SKM-1 (cell line): ENCODE data around the gene STYXL1.
"Not testable (repeated sequence)": the region's sequence is repeated elsewhere in the genome, so short reads cannot be mapped to it uniquely, and the experiment has no call there.

Experiments
- DNase-seq: peaks from one replicate; lab custom pipeline; 2025; ENCODE audit not compliant: unreplicated experiment; lab: John Stamatoyannopoulos, UW

STYXL1 gene, protein sequence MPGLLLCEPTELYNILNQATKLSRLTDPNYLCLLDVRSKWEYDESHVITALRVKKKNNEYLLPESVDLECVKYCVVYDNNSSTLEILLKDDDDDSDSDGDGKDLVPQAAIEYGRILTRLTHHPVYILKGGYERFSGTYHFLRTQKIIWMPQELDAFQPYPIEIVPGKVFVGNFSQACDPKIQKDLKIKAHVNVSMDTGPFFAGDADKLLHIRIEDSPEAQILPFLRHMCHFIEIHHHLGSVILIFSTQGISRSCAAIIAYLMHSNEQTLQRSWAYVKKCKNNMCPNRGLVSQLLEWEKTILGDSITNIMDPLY

DNA sequence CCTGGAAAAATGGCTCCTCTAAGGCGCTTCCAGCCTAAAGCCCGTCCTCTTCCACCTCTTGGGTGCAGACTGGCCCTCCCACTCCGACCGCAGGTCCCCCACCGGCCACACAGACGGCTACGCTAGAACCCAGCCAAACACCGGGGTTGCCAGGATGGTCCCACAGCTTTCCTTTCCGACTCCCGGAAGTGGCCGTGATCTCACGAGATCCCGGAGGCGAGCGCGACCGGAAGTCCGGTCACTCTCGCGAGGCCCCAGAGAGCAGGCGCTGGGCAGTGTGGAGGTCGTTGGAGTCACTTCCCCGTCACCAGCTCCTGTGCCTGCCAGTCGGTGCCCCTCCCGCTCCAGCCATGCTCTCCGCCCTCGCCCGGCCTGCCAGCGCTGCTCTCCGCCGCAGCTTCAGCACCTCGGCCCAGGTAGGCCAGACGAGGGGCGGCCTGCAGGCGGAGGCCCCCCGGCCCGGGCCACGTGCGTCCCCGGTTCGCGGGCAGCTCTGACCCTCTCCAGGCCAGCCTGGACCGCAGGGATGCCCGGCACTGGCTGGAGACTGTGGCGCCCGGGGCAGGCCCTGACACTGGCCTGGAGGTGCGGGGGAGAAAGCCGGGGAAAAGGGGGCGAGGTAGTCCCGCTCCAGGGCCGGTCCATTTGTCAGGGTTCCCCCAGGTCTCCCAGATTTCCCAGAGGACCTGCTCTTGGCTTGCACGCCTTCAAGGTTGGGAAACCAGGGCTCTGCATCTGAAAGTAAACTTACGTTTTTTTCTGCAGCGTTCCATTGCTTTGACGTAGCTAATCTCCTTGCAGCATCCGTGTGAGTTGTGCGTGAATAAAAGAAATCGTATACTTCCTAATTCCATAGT is at the start of gene STYXL1, which contains the start of gene MDH2:
TSS of gene STYXL1 (minus strand) at position 190 of the 857 bp plus-strand sequence. CDS start 17,477 bp downstream, outside the sequence.
TSS of gene MDH2 (plus strand) at position 296 of the 857 bp plus-strand sequence. CDS start at position 351, 55 bp downstream.
- DNase-seq, result peak; percentile 92

DNA sequence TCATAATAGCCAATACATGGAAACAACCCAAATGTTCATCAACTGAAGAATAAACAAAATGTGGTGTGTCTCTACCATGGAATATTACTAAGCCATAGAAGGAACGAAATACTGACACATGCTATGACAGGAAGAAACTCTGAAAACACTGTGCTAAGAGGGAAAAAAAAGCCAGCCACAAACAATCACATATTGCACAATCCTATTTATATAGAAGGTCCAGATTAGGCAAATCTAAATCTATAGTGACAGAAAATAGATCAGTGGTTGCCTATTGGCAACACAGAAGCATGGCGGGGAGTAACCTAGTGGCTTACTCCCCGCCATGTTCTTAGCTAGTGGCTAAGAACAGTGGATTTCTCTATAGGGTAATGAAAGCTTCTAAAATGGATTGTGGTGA is 48.1 kb upstream of the STYXL1 start:
- no peak for DNase-seq

DNA sequence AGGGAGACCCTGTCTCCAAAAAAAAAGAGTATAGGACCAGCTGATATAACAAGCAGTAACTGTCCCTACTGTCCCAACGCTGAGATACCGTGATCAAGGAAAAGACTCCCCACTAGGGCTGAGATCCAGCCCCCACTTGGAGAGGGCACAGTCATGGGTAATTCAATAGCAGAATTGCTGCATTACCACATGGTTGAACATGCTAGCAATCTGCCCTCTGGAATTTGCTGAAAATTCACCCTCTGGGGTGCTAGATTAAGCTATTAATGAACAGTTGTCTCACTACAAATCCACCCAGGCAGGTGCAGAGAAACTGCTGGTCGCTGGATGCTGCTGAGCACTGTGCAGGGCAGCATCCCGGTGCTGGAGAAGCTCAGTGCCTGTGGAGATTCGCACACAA is 46.5 kb upstream of the STYXL1 start:
- DNase-seq, result not testable (repeated sequence)

DNA sequence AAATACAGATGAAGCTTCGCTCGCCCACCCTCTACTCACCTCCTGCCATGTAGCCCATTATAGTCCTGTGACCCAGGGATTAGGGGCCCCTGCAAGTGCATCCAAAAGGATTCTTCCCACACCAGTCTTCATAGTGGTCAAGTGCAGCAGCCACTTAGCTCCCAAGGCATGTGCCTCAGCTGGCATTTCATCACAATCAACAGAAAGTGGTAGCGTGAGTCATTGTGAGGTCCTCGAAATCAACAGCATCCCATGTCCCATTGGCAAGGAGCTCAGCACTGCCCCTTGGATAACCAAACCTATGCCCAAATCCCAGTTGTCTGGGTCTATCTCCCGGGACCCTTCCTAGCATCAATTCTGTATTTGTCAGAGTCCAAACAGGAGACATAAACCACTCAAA is 45.7 kb upstream of the STYXL1 start:
- not testable (repeated sequence) for DNase-seq

DNA sequence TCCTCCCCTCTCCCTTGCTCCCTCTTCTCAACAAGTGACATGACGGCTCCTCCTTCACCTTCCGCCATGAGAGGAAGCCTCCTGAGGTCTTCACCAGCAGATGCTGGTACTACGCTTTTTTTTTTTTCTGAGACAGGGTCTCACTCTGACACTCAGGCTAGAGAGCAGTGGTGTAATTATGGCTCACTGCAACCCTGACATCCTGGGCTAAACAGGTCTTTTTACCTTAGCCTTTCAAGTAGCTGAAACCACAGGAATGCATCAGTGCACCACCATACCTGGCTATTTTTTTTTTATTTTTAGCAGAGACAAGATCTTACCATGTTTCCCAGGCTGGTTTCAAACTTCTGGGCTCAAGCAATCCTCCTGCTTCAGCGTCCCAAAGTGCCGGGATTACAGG is 43.7 kb upstream of the STYXL1 start:
- DNase-seq, result no peak

DNA sequence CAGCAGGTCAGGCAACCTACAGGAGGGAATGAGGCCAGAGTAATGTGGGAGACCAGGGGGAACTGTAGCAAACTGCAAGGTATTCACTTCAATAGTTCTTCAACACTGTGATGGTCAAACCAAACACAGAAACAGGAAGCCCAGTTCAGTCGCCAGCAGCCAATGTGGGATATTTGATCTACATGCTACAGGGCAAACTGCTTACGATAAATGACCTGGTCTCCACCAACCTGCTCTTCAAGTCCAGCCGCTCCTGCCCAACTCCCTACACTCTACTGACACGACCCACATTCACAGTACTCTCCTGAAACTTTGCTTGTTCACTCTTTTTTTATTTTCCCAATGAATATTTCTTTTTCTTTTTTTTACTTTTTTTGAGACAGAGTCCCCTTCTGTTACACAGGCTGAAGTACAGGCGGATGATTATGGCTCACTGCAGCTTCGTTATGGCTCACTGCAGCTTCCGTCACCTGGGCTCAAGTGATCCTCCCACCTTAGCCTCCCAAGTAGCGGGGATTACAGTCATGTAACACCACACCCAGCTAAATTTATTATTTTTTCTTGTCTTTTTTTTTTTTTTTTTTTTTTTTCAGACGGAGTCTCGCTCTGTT is 42.2 kb upstream of the STYXL1 start:
- DNase-seq, result no peak

DNA sequence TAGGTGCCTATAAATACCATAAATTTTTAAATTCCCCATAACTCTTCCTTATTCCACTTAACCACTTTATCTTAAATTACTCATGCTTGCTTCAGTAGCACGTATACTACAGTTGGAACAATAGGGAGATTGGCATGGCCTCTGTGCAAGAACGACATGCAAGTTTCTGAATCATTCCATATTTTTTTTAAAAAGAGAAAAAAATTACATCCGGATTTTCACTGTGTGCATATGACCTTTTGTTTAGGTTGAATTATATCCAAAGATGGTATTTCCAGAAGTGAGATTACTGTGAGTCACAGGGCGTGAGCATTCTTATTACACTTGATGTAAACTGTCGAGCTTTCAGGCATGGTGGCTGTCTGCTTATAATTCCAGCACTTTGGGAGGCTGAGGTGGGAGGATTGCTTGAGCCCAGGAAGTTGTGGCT is 39.6 kb upstream of the STYXL1 start:
- not testable (repeated sequence) for DNase-seq

DNA sequence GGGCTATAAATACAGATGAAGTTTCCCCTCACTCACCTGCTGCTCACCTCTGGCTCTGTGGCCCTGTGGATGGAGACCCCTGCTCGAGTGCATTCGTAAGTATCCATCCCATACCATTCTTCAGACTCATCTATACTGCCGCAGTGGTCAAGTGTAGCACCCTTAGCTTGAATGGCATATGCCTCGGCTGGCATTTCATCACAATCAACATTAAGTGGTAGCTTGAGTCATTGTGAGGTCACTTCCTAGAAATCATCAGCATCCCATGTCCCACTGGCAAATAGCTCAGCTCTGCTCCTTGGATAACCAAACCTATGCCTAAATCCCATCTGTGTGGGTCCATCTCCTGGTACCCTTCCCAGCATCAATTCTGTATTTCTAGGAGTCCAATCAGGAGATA is 38.3 kb upstream of the STYXL1 start:
- no peak for DNase-seq

DNA sequence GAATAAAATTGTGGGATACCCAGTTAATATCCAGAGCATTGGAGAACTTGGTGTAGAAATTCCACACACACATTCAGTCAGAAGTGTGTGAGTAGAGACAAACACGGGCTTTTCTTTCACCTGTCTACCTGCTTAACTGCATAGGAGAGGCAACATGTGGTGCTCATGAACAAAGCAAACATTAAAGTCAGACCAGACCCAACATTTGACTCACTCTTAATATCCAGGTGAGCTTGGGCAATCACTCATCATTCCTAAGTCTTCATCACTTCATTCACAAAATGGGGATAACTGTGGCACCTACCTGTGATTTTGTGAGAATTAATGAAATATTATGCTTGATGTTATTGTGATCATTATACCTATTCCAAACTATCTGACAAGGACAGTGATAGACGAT is 36.3 kb upstream of the STYXL1 start:
- DNase-seq, result not testable (repeated sequence)

DNA sequence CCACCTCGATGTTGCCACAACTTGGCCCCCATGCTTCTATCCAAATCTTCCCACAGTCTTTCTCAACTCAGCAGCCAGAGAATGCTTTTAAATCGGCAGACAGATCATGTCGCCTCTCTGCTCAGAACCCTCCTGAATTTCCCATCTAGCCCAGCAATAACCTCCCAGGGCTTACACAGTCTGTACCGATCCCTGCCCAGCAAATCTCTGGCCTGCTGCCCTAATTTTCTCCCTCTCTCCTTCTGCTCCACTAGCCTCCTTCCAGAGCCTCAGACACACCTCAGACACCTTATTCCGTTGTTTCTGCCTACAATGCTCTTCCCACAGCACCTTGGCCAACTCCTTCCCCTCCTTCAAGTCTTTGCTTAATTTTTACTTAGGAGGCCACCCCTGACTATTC is 32.4 kb upstream of the STYXL1 start:
- DNase-seq, result no peak

DNA sequence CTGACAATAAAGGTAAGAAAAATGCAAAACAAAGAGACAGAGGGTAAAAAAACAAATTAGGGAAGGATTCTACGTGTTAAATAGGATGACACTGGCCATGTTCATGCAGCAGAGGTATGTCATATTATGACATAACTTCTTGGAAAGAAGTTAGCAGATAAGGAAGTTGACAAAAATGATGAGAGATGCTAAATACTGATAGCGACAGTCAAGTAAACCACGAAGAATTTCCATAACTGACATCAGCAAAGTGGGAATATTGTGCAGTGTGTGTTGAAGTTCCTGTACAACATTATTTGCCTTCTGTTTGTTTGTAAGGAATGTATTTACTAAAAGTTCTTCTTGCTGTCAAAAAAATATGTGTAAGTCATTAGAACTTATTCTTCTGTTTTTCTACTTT is 29.6 kb upstream of the STYXL1 start:
- no peak for DNase-seq

DNA sequence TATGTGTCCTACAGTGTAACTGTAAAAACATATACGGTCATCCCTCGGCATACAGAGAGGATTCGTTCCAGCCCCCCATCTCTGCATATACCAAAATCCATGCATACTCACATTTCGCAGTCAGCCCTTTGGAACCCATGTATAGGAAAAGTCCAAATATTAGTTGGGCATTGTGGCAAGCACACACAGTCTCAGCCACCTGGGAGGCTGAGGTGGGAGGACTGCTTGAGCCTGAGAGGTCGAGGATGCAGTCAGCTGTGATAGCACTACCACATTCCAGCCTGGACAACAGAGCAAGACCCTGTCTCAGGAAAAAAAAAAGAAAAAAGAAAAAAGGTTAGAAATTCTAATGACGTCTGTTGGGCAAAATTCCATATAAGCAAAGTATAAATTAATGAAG is 29.2 kb upstream of the STYXL1 start:
- DNase-seq, result no peak

DNA sequence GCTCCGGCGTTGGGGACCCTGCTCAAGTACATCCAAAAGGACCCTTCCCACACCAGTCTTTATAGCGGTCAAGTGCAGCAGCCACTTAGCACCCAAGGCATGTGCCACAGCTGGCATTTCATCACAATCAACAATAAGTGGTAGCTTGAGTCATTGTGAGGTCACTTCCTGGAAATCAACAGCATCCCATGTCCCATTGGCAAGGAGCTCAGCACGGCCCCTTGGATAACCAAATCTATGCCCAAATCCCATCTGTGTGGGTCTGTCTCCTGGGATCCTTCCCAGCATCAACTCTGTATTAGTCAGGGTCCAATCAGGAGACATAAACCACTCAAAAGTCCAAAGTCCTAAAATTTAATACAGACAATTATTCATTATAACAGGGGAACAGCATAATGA is 27.2 kb upstream of the STYXL1 start:
- no peak for DNase-seq

DNA sequence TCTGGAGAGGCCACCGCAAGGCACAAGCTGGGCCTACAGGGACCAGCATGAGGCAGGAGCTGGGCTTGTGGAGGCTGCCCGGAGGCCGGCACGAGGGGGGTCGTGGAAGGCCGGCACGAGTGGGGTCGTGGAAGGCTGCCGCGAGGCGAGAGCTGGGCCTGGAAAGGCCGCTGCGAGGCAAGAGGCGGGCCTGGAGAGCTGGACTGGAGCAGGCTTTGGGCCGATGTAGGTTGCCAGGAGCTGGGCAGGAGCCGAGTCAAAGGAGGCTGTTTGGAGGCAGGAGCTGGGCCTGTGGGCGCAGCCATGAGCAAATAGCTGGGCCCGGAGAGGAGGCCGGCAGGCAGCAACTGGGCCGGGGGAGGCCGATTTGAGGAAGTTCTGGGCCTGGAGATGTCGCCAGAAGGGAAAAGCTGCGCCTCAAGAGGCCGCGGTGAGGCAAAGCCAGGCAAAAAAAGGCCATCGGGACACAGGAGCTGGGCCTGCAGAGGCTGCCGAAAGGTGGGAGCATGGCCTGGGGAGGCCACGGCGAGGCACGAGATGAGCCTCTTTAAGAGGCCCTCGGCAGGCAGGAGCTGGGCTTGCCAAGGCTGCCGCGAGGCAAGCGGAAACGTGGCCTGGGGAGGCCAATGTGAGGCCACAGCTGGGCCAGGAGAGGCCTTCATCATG is 26.6 kb upstream of the STYXL1 start:
- no peak for DNase-seq

DNA sequence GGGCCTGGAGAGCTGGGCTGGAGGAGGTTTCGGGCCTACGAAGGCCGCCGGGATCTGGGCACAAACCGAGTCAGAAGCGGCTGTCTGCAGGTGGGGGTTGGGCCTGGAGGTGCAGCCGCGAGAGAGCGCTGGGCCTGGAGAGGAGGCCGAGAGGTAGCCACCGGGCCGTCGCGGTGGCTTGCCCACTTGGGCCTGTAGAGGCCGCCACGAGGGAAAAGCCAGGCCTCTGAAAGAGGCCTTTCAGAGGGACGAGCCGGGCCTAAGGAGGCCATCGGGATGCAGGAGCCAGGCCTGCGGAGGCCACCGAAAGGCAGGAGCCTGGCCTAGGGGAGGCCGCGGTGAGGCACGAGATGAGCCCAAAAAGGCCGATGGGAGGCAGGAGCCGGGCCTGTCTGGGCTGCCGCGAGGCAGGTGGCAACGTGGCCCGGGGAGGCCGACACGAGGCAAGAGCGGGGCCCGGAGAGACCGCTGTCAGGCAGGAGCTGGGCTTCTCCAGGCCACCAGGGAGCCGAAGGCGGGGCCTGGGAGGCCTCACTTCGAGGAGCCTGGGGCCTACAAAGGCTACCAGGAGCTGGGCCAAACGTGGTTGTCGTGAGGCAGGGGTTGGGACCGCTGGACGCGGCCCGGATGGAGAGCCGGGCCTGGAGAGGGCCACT is 25.7 kb upstream of the STYXL1 start:
- DNase-seq, result no peak

DNA sequence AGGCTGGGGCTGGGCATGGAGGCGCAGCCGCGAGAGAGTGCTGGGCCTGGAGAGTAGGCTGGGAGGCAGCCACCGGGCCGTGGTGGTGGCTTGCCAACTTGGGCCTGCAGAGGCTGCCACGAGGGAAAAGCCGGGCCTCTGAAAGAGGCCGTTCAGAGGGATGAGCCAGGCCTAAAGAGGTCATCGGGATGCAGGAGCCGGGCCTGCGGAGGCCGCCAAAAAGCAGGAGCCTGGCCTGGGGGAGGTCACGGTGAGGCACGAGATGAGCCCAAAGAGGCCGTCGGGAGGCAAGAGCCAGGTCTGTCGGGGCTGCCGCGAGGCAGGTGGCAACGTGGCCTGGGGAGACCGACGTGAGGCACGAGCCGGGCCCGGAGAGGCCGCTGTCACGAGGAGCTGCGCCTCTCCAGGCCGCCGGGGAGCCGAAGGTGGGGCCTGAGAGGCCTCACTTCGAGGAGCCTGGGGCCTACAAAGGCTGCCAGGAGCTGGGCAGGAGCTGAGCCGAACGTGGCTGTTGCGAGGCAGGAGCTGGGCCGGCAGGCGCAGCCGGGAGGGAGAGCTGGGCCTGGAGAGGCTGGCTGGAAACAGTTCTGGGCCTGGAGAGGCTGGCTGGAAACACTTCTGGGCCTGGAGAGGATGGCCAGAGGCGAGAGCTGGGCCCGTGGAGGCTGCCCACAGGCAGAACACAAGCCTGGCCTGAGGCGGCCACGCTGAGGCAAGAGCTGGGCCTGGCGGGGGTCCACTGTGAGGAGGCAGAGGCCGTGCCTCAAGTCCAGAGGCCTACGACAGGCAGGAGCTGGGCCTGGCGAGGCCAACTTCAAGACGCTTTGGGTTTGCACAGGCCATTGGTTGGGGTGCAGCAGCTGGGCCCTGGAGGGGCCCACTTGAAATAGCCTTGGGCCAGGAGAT is 24.7 kb upstream of the STYXL1 start:
- DNase-seq, result no peak

DNA sequence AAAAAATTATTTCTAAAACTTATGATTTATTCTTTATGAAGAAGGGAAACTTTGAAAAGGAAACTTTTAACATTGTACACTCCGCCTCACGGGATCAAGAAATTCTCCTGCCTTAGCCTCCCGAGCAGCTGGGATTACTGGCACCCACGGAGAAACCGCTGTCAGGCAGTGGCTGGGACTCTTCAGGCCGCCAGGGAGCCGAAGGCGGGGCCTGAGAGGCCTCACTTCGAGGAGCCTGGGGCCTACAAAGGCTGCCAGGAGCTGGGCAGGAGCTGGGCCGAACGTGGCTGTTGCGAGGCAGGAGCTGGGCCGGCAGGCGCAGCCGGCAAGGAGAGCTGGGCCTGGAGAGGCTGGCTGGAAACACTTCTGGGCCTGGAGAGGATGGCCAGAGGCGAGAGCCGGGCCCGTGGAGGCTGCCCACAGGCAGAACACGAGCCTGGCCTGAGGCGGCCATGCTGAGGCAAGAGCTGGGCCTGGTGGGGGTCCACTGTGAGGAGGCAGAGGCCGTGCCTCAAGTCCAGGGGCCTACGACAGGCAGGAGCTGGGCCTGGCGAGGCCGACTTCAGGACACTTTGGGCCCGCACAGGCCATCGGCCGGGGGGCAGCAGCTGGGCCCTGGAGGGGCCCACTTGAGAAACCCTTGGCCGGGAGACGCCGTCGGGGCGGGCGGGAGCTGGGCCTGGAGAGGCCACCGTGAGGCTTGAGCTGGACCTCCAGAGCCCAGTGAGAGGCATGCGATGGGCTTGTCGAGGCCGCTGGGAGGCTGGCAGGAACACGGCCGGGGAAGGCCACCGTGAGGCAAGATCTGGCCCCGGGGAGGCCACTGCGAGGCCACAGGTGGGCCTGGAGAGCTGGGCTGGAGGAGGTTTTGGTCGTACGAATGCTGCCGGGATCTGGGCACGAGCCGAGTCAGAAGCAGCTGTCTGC is 23.8 kb upstream of the STYXL1 start:
- DNase-seq, result no peak

DNA sequence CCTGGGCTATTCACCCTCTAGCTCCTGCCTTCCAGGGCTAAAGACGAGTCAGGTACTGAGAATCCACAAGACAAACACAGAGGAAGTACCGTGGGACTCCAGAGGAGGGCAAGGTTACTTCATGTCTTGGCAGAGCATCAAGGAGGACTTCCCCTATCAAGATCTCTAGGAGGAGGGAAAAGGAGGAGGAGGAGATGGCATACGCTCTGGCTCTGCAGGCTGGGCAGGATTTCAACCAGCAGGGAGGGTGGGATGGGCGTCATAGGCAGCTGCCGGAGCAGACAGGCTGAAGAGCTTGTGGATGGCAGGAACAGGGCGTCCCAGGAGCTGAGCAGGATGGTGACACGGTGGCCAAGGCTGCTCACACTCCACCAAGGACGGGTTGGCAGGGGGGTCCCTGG is 21.4 kb upstream of the STYXL1 start:
- DNase-seq, result peak; percentile 54
